HCEC 1CT (cell line): Measurements from ENCODE around the gene STEAP3.

ENCODE experiments used
- DNase-seq: peaks from one replicate; pipeline ENCODE4 v3.0.0-alpha.2; 2017

The STEAP3 gene

GRCh38 chr2:119248751-119249150 lies 25.1 kb downstream of the STEAP3 start:
- no peak for DNase-seq

- no peak for DNase-seq
Measured at GRCh38 chr2:119249311-119249710, 25.7 kb downstream of the STEAP3 start.

GRCh38 chr2:119249855-119250717 lies 26.5 kb downstream of the STEAP3 start:
- no peak for DNase-seq

GRCh38 chr2:119250718-119251290 lies 27.2 kb downstream of the STEAP3 start:
- no peak for DNase-seq

- DNase-seq, result no peak
Measured at GRCh38 chr2:119251652-119252051, 28.0 kb downstream of the STEAP3 start.

GRCh38 chr2:119252186-119253113 lies 28.8 kb downstream of the STEAP3 start:
- DNase-seq, result peak; percentile 97

- DNase-seq, result peak; percentile 62
Measured at GRCh38 chr2:119253114-119253702, 29.6 kb downstream of the STEAP3 start.

GRCh38 chr2:119253760-119254600 lies 30.3 kb downstream of the STEAP3 start:
- no peak for DNase-seq

- no peak for DNase-seq
Measured at GRCh38 chr2:119254601-119255080, 31.0 kb downstream of the STEAP3 start.

- peak; percentile 96 for DNase-seq
Measured at GRCh38 chr2:119255760-119256581, 32.3 kb downstream of the STEAP3 start.

GRCh38 chr2:119256582-119256921 lies 32.9 kb downstream of the STEAP3 start:
- DNase-seq, result no peak

GRCh38 chr2:119257198-119257597 lies 33.6 kb downstream of the STEAP3 start:
- DNase-seq, result no peak

GRCh38 chr2:119259296-119259860 lies 35.7 kb downstream of the STEAP3 start:
- DNase-seq, result no peak

- no peak for DNase-seq
Measured at GRCh38 chr2:119260646-119261492, 37.2 kb downstream of the STEAP3 start.

GRCh38 chr2:119261493-119262225 lies 38.0 kb downstream of the STEAP3 start:
- no peak for DNase-seq

GRCh38 chr2:119263025-119263424 lies 39.4 kb downstream of the STEAP3 start:
- no peak for DNase-seq

GRCh38 chr2:119263656-119264055 lies 40.0 kb downstream of the STEAP3 start:
- no peak for DNase-seq

GRCh38 chr2:119264781-119265692 lies 41.4 kb downstream of the STEAP3 start:
- DNase-seq, result peak; percentile 48
